ENCODE results near the gene STX1B.

DNA sequence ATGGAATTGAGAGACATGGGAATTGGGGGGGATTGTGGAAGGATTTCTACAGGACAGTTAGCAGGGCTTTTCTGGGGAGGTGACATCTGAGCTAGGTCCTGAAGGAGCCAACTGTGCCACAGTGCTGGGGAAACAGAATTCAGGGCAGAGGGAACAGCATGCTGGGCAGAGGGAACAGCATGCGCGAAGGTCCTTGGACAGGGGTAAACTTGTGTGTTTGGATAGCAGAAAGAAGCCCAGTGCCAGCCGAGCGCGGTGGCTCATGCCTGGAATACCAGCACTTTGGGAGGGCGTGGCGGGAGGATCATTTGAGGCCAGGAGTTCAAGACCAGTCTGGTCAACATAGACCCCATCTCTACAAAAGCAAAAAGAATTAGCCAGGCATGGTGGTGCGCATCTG, 3.8 kb downstream of the STX1B start:
- TF ChIP-seq, protein P1, sequence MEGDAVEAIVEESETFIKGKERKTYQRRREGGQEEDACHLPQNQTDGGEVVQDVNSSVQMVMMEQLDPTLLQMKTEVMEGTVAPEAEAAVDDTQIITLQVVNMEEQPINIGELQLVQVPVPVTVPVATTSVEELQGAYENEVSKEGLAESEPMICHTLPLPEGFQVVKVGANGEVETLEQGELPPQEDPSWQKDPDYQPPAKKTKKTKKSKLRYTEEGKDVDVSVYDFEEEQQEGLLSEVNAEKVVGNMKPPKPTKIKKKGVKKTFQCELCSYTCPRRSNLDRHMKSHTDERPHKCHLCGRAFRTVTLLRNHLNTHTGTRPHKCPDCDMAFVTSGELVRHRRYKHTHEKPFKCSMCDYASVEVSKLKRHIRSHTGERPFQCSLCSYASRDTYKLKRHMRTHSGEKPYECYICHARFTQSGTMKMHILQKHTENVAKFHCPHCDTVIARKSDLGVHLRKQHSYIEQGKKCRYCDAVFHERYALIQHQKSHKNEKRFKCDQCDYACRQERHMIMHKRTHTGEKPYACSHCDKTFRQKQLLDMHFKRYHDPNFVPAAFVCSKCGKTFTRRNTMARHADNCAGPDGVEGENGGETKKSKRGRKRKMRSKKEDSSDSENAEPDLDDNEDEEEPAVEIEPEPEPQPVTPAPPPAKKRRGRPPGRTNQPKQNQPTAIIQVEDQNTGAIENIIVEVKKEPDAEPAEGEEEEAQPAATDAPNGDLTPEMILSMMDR (IDR thresholded peaks at IDR 0.05): no peak
- no peak for TF ChIP-seq POLR2A (IDR thresholded peaks at IDR 0.05)
